HG03442 (cell line): ENCODE measurements around the gene ATP6AP1.

Experiments
- ATAC-seq: cut with Tn5 transposase; IDR thresholded peaks from one replicate; pipeline ENCODE4 v1.9.1; 2021; ENCODE audit warnings: mild to moderate bottlenecking, moderate library complexity; ENCODE audit not compliant: unreplicated experiment

ATP6AP1 gene

GRCh38 chrX:154470914-154471568 lies 42.6 kb downstream of the ATP6AP1 start:
- no peak for ATAC-seq

GRCh38 chrX:154471839-154472684 lies 43.6 kb downstream of the ATP6AP1 start:
- ATAC-seq: no peak

- ATAC-seq: no peak
Measured at GRCh38 chrX:154472685-154473632, 44.5 kb downstream of the ATP6AP1 start.

- ATAC-seq: no peak
Measured at GRCh38 chrX:154473683-154474082, 45.2 kb downstream of the ATP6AP1 start.

- no peak for ATAC-seq
Measured at GRCh38 chrX:154476821-154477220, 48.3 kb downstream of the ATP6AP1 start.

- ATAC-seq: no peak
Measured at GRCh38 chrX:154477891-154478477, 49.5 kb downstream of the ATP6AP1 start.

- peak; percentile 81 for ATAC-seq
Measured at GRCh38 chrX:154478728-154479622, 50.5 kb downstream of the ATP6AP1 start, which contains the start of gene LAGE3. TSS of gene LAGE3 (minus strand) at chrX:154479281. CDS start at chrX:154478915, 366 bp downstream.

- ATAC-seq: no peak
Measured at GRCh38 chrX:154481195-154481594, 52.7 kb downstream of the ATP6AP1 start.

GRCh38 chrX:154481911-154482601 lies 53.6 kb downstream of the ATP6AP1 start:
- no peak for ATAC-seq

- ATAC-seq: no peak
Measured at GRCh38 chrX:154482786-154483185, 54.3 kb downstream of the ATP6AP1 start.

- ATAC-seq: no peak
Measured at GRCh38 chrX:154483325-154483724, 54.8 kb downstream of the ATP6AP1 start.

- ATAC-seq: no peak
Measured at GRCh38 chrX:154484255-154485149, 56.0 kb downstream of the ATP6AP1 start.

- no peak for ATAC-seq
Measured at GRCh38 chrX:154485150-154486051, 56.9 kb downstream of the ATP6AP1 start.

GRCh38 chrX:154486052-154486395 lies 57.5 kb downstream of the ATP6AP1 start:
- ATAC-seq: peak; percentile 7
